NCI-H345 (cell line): ENCODE measurements around the gene NDUFC2.
"Not testable (repeated sequence)": the region's sequence is repeated elsewhere in the genome, so short reads cannot be mapped to it uniquely, and the experiment has no call there.

Source experiments
- DNase-seq: peaks from one replicate; lab custom pipeline; 2025; lab: John Stamatoyannopoulos, UW

The NDUFC2 gene

GRCh38 chr11:78054971-78055370 is 24.7 kb downstream of the NDUFC2 start:
- no peak for DNase-seq

GRCh38 chr11:78050964-78051831 is 28.5 kb downstream of the NDUFC2 start:
- no peak for DNase-seq

- DNase-seq = no peak
These were observed 30.3 kb downstream of the NDUFC2 start for GRCh38 chr11:78049348-78049747.

- DNase-seq = no peak
These were observed 31.1 kb downstream of the NDUFC2 start for GRCh38 chr11:78048561-78048960.

GRCh38 chr11:78046486-78046854 is 33.2 kb downstream of the NDUFC2 start:
- DNase-seq = no peak

- DNase-seq = peak; percentile 84
These were observed 33.7 kb downstream of the NDUFC2 start for GRCh38 chr11:78045851-78046485.

GRCh38 chr11:78044706-78045105 is 35.0 kb downstream of the NDUFC2 start:
- DNase-seq = no peak

- no peak for DNase-seq
These were observed 37.7 kb downstream of the NDUFC2 start for GRCh38 chr11:78041843-78042440.

- not testable (repeated sequence) for DNase-seq
These were observed 38.3 kb downstream of the NDUFC2 start for GRCh38 chr11:78041380-78041719.

GRCh38 chr11:78040691-78041379 is 38.8 kb downstream of the NDUFC2 start:
- peak; percentile 16 for DNase-seq

GRCh38 chr11:78039919-78040671 is 39.6 kb downstream of the NDUFC2 start:
- peak; percentile 69 for DNase-seq

GRCh38 chr11:78039391-78039918 is 40.2 kb downstream of the NDUFC2 start:
- no peak for DNase-seq

GRCh38 chr11:78038697-78039313 is 40.9 kb downstream of the NDUFC2 start:
- no peak for DNase-seq

GRCh38 chr11:78037825-78038620 is 41.6 kb downstream of the NDUFC2 start:
- no peak for DNase-seq

GRCh38 chr11:78037056-78037455 is 42.6 kb downstream of the NDUFC2 start:
- no peak for DNase-seq

GRCh38 chr11:78036313-78036712 is 43.3 kb downstream of the NDUFC2 start:
- DNase-seq = no peak

- DNase-seq = no peak
These were observed 45.0 kb downstream of the NDUFC2 start for GRCh38 chr11:78034623-78035022.

GRCh38 chr11:78033040-78033439 is 46.6 kb downstream of the NDUFC2 start:
- DNase-seq = no peak

- DNase-seq = no peak
These were observed 47.6 kb downstream of the NDUFC2 start for GRCh38 chr11:78032090-78032489.

- no peak for DNase-seq
These were observed 48.0 kb downstream of the NDUFC2 start for GRCh38 chr11:78031629-78032028.
